GM11168 (cell line): ENCODE results near the gene TOMM70.
"Not testable (repeated sequence)": the region's sequence is repeated elsewhere in the genome, so short reads cannot be mapped to it uniquely, and the experiment has no call there.

Experiments used
- in situ Hi-C: fragments of 300-500 bp; cut with MboI; formaldehyde crosslinking; loops from one replicate; pipeline ENCODE4 v1.12.0; 2022; ENCODE audit warnings: low sequenced_read_pairs; ENCODE audit not compliant: unreplicated experiment

Gene TOMM70

GRCh38 chr3:100331660-100332059, 69.2 kb downstream of the TOMM70 start:
- in situ Hi-C loops, result no loop called here

DNA sequence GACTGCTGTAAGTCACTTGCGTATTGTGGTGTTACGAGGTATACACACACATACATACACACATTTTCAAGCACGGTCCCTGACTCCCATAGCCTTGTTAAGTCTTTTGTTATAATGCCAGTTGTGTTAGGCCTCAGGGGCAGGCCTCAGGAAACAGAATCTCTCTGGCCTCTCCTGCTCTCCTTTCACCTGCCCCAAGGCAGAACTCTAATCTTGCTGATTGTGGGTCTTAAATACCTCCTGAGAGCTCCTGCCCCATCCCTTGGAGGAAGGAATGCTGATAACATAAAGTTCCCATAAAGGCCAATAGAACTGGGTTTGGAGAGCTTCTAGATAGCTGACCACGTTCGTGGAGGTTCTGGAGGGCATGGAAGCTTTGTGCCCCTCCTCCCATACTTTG, 70.2 kb downstream of the TOMM70 start:
- in situ Hi-C loops, result no loop called here

GRCh38 chr3:100329800-100330489, 70.9 kb downstream of the TOMM70 start:
- in situ Hi-C loops, result no loop called here

DNA sequence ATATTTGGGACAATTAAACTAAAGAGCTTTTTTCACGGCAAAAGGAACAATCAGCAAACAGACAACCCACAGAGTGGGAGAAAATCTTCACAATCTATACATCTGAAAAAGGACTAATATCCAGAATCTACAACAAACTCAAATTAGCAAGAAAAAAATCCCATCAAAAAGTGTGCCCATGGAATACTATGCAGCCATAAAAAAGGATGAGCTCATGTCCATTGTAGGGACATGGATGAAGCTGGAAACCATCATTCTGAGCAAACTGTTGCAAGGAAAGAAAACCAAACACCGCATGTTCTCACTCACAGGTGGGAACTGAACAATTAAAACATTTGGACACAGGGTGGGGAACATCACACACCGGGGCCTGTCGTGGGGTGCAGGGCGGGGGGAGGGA, 73.5 kb downstream of the TOMM70 start:
- in situ Hi-C loops, result not testable (repeated sequence)

GRCh38 chr3:100325827-100326226, 75.1 kb downstream of the TOMM70 start:
- in situ Hi-C loops, result no loop called here

DNA sequence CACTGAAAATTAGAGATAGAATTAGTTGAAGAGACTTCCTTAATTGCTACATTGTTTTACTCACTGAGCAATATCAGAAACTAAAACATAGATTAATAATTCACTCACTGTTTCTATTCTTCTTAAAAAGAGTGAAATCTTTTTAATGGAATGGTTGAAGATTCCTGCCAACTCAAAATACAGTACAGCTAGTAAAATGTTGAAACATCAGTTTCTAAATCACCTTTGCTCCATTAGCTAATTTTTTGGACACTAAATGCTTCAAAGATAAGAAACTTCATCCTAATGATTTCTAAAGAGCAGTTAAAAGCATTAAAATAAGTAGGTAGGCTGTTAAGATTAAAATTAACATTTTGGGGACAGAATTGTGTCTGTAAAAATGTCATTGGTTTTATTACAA, 76.8 kb downstream of the TOMM70 start:
- in situ Hi-C loops, result no loop called here

DNA sequence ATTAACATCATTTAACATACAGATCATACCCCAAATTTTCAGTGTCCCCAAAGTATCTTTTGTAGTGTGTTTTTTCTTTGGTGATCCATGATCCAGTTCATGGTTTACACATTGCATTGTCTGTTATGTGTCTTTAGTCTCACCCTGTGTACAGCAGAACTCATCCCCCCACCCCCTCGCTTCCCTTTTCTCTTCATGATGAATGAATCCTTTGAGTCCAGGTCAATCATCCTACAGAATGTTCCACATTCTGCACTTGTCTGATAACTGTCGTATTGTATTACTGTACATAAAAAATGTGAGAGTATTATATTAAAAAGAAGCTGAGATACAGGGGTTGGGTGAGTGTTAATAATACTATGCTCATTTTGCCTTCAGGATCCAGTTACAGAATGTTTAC, 80.9 kb downstream of the TOMM70 start:
- in situ Hi-C loops, result no loop called here

- in situ Hi-C loops, result no loop called here
These were observed 83.0 kb downstream of the TOMM70 start for GRCh38 chr3:100317912-100318311.

GRCh38 chr3:100316641-100317069, 84.2 kb downstream of the TOMM70 start:
- in situ Hi-C loops, result no loop called here
